ENCODE results near the gene TUFM.

Gene TUFM

DNA sequence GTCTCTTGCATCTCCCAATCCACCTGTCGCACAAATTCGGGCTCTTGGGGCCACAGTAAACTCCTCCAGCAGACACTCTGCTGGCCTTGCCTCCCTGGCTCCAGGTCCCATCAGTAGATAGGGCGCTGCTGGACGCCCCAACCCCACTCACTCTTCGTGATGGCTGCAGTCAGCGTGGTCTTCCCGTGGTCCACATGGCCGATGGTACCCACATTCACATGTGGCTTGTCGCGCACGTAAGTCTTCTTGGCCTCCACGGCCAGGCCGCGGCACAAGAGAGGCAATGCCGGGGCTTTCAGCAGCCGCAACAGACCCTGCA, 428 bp downstream of the TUFM start:
- TF ChIP-seq, protein P1, sequence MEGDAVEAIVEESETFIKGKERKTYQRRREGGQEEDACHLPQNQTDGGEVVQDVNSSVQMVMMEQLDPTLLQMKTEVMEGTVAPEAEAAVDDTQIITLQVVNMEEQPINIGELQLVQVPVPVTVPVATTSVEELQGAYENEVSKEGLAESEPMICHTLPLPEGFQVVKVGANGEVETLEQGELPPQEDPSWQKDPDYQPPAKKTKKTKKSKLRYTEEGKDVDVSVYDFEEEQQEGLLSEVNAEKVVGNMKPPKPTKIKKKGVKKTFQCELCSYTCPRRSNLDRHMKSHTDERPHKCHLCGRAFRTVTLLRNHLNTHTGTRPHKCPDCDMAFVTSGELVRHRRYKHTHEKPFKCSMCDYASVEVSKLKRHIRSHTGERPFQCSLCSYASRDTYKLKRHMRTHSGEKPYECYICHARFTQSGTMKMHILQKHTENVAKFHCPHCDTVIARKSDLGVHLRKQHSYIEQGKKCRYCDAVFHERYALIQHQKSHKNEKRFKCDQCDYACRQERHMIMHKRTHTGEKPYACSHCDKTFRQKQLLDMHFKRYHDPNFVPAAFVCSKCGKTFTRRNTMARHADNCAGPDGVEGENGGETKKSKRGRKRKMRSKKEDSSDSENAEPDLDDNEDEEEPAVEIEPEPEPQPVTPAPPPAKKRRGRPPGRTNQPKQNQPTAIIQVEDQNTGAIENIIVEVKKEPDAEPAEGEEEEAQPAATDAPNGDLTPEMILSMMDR (IDR thresholded peaks at IDR 0.05), result no peak
- no peak for TF ChIP-seq ZFX (IDR thresholded peaks at IDR 0.05; ENCODE audit: borderline replicate concordance)
- H3K27ac ChIP-seq, result peak overlapping the region; percentile 79

- TF ChIP-seq ZFX (IDR thresholded peaks at IDR 0.05; ENCODE audit: borderline replicate concordance), result no peak
- TF ChIP-seq, protein P1 (IDR thresholded peaks at IDR 0.05), result no peak
- peak overlapping the region; percentile 79 for H3K27ac ChIP-seq
These were observed 855 bp downstream of the TUFM start for GRCh38 chr16:28845293-28845692.

GRCh38 chr16:28844226-28844885, 1.8 kb downstream of the TUFM start:
- 0 out of 2 replicates have a peak overlapping the region, but pooled peaks have one; percentile 79 for H3K27ac ChIP-seq
- no peak for TF ChIP-seq ZFX (IDR thresholded peaks at IDR 0.05; ENCODE audit: borderline replicate concordance)
- TF ChIP-seq, protein P1 (IDR thresholded peaks at IDR 0.05), result no peak

DNA sequence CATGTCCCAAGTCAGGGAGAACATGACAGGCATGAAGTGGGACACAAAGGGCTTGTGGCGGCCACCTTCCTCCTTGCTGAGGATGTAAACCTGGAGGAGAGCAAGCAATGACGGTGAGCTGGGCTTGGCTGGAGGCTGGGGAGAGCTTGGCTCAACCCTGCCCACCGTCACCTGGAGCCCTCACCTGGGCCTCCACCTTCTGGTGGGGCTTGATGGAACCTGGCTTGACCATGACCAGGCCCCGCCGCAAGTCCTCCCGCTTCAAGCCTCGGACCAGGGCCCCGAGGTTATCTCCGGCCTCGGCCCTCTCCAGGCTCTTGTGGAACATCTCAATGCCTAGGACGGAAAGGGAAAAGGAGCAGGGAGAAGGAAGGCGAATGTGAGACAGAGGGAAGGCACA, 2.4 kb downstream of the TUFM start:
- H3K27ac ChIP-seq, result no peak overlapping the region
- no peak for TF ChIP-seq ZFX (IDR thresholded peaks at IDR 0.05; ENCODE audit: borderline replicate concordance)
- TF ChIP-seq, protein P1 (IDR thresholded peaks at IDR 0.05), result no peak

GRCh38 chr16:28842696-28843095, 3.5 kb downstream of the TUFM start:
- H3K27ac ChIP-seq, result no peak overlapping the region
- no peak for TF ChIP-seq ZFX (IDR thresholded peaks at IDR 0.05; ENCODE audit: borderline replicate concordance)
- TF ChIP-seq, protein P1 (IDR thresholded peaks at IDR 0.05), result no peak

- peak overlapping the region; percentile 38 for H3K27ac ChIP-seq
- TF ChIP-seq, protein P1 (IDR thresholded peaks at IDR 0.05), result no peak
- TF ChIP-seq ZFX (IDR thresholded peaks at IDR 0.05; ENCODE audit: borderline replicate concordance), result no peak
These were observed 6.2 kb downstream of the TUFM start for GRCh38 chr16:28839899-28840298.

DNA sequence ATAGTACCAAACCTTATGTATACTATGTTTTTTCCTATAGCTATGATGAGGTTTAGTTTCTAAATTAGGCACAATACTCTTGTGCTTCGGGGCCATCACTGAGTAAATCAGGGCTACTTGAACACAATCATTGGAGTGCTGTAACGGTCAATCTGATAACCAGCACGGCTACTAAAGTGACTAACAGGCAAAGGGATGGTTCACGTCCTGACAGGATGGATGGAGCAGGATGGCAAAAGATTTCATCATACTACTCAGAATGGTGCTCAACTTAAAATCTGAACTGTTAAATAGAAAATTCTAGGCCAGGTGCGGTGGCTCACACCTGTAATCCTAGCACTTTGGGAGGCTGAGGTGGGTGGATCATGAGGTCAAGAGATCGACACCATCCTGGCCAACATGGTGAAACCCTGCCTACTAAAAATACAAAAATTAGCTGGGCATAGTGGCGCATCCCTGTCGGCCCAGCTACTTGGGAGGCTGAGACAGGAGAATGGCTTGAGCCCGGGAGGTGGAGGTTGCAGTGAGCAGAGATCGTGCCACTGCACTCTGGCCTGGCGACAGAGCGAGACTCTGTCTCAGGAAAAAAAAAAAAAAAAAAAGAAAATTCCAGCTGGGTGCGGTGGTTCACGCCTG, 7.0 kb downstream of the TUFM start:
- H3K27ac ChIP-seq, result peak overlapping the region; percentile 38

More for the DNA sequence above, 7.0 kb downstream of the TUFM start:
- TF ChIP-seq ZFX (IDR thresholded peaks at IDR 0.05; ENCODE audit: borderline replicate concordance), result no peak

Measured in 22Rv1 (cell line).